ENCODE results near the gene ADRA2C.

The ADRA2C gene

GRCh38 chr4:3749081-3749480 is 17.1 kb upstream of the ADRA2C start:
- DNase-seq (ENCODE audit: extremely low spot score), result no peak
- no peak for TF ChIP-seq SP1 (IDR thresholded peaks at IDR 0.05)
- no peak for TF ChIP-seq BHLHE40 (IDR thresholded peaks at IDR 0.05; ENCODE audit: borderline replicate concordance)
- no peak for TF ChIP-seq SUZ12 (IDR thresholded peaks at IDR 0.05)
- no peak for TF ChIP-seq TARDBP (IDR thresholded peaks at IDR 0.05)
- no peak for TF ChIP-seq FOXA1 (IDR thresholded peaks at IDR 0.05)
- TF ChIP-seq ELF4 (IDR thresholded peaks at IDR 0.05), result no peak
- no peak for TF ChIP-seq CTBP1 (IDR thresholded peaks at IDR 0.05; ENCODE audit: borderline replicate concordance)
- no peak for TF ChIP-seq ARNT (IDR thresholded peaks at IDR 0.05)
- TF ChIP-seq PKNOX1 (IDR thresholded peaks at IDR 0.05), result no peak
- TF ChIP-seq FOXK2 (IDR thresholded peaks at IDR 0.05), result no peak
- no peak for TF ChIP-seq HDGF (IDR thresholded peaks at IDR 0.05; ENCODE audit: borderline replicate concordance)
- TF ChIP-seq FOXM1 (IDR thresholded peaks at IDR 0.05; ENCODE audit: borderline replicate concordance), result no peak
- TF ChIP-seq L3MBTL2 (conservative IDR thresholded peaks at IDR 0.05), result no peak
- TF ChIP-seq ZNF384 (IDR thresholded peaks at IDR 0.05), result no peak
- no peak for TF ChIP-seq LEF1 (IDR thresholded peaks at IDR 0.05; ENCODE audit: borderline replicate concordance)
- ChIA-PET CTCF (interaction anchor here (0.6 to 2.6 kb wide), 3 partner anchors 16 to 132 kb away, joined by 3 to 14 read pairs (median 7); no protein-coding TSS in a partner anchor), POLR2A (interaction anchor here (0.8 to 2.3 kb wide), 2 partner anchors 17 to 130 kb away, joined by 3 to 10 read pairs; partner anchors contain the start of gene ADRA2C)

- ChIA-PET POLR2A (interaction anchor here (2.3 kb wide), 1 partner anchor 16 kb away, joined by 10 read pairs; the partner anchor contains the start of gene ADRA2C), CTCF (no interaction called here)
- TF ChIP-seq TARDBP (IDR thresholded peaks at IDR 0.05) (no peak), HDGF (IDR thresholded peaks at IDR 0.05; ENCODE audit: borderline replicate concordance) (no peak), SUZ12 (IDR thresholded peaks at IDR 0.05) (no peak), BHLHE40 (IDR thresholded peaks at IDR 0.05; ENCODE audit: borderline replicate concordance) (no peak), CTBP1 (IDR thresholded peaks at IDR 0.05; ENCODE audit: borderline replicate concordance) (no peak), FOXM1 (IDR thresholded peaks at IDR 0.05; ENCODE audit: borderline replicate concordance) (no peak), L3MBTL2 (conservative IDR thresholded peaks at IDR 0.05) (no peak)
- DNase-seq (ENCODE audit: extremely low spot score), result no peak
Observed at GRCh38 chr4:3750334-3750733, 15.9 kb upstream of the ADRA2C start.

GRCh38 chr4:3752022-3752421 is 14.2 kb upstream of the ADRA2C start:
- TF ChIP-seq FOXM1 (IDR thresholded peaks at IDR 0.05; ENCODE audit: borderline replicate concordance) (no peak), PKNOX1 (IDR thresholded peaks at IDR 0.05) (no peak), ZNF384 (IDR thresholded peaks at IDR 0.05) (no peak), FOXA1 (IDR thresholded peaks at IDR 0.05) (no peak), BHLHE40 (IDR thresholded peaks at IDR 0.05; ENCODE audit: borderline replicate concordance) (no peak), HDGF (IDR thresholded peaks at IDR 0.05; ENCODE audit: borderline replicate concordance) (no peak), FOXK2 (IDR thresholded peaks at IDR 0.05) (no peak), SUZ12 (IDR thresholded peaks at IDR 0.05) (no peak), L3MBTL2 (conservative IDR thresholded peaks at IDR 0.05) (no peak), ELF4 (IDR thresholded peaks at IDR 0.05) (no peak), CTBP1 (IDR thresholded peaks at IDR 0.05; ENCODE audit: borderline replicate concordance) (no peak)
- DNase-seq (ENCODE audit: extremely low spot score), result no peak
- CTCF ChIA-PET, result no interaction called here
- POLR2A ChIA-PET, result no interaction called here

- TF ChIP-seq FOXM1 (IDR thresholded peaks at IDR 0.05; ENCODE audit: borderline replicate concordance) (no peak), PKNOX1 (IDR thresholded peaks at IDR 0.05) (no peak), SP1 (IDR thresholded peaks at IDR 0.05) (no peak), ELF4 (IDR thresholded peaks at IDR 0.05) (no peak), NFRKB (IDR thresholded peaks at IDR 0.05) (no peak), CTBP1 (IDR thresholded peaks at IDR 0.05; ENCODE audit: borderline replicate concordance) (no peak), TARDBP (IDR thresholded peaks at IDR 0.05) (no peak), ARNT (IDR thresholded peaks at IDR 0.05) (no peak), HDGF (IDR thresholded peaks at IDR 0.05; ENCODE audit: borderline replicate concordance) (no peak), SUZ12 (IDR thresholded peaks at IDR 0.05) (no peak), L3MBTL2 (conservative IDR thresholded peaks at IDR 0.05) (no peak), ZNF384 (IDR thresholded peaks at IDR 0.05) (no peak), FOXA1 (IDR thresholded peaks at IDR 0.05) (no peak), FOXK2 (IDR thresholded peaks at IDR 0.05) (no peak)
- DNase-seq (ENCODE audit: extremely low spot score), result no peak
- ChIA-PET CTCF (no interaction called here), POLR2A (interaction anchor here (1.1 kb wide), 1 partner anchor 11 kb away, joined by 5 read pairs; no protein-coding TSS in a partner anchor)
Observed at GRCh38 chr4:3753726-3754412, 12.3 kb upstream of the ADRA2C start.

- TF ChIP-seq ZNF384 (IDR thresholded peaks at IDR 0.05) (no peak), LEF1 (IDR thresholded peaks at IDR 0.05; ENCODE audit: borderline replicate concordance) (no peak), FOXA1 (IDR thresholded peaks at IDR 0.05) (no peak)
- ChIA-PET CTCF (no interaction called here), POLR2A (interaction anchor here (0.8 kb wide), 1 partner anchor 9 kb away, joined by 3 read pairs; no protein-coding TSS in a partner anchor)
- peak; percentile 59 for DNase-seq (ENCODE audit: extremely low spot score)
Observed at GRCh38 chr4:3756343-3757059, 9.7 kb upstream of the ADRA2C start.

- ChIA-PET CTCF (no interaction called here), POLR2A (no interaction called here)
- no peak for DNase-seq (ENCODE audit: extremely low spot score)
- TF ChIP-seq LEF1 (IDR thresholded peaks at IDR 0.05; ENCODE audit: borderline replicate concordance), result no peak
- no peak for TF ChIP-seq L3MBTL2 (conservative IDR thresholded peaks at IDR 0.05)
- no peak for TF ChIP-seq ARNT (IDR thresholded peaks at IDR 0.05)
Observed at GRCh38 chr4:3759236-3759635, 6.9 kb upstream of the ADRA2C start.
